ENCODE data around the gene FPGS.

Gene FPGS

GRCh38 chr9:127863191-127863621 is 60.5 kb downstream of the FPGS start:
- no peak for DNase-seq
